Common myeloid progenitor, CD34-positive (primary cell): ENCODE results near the gene CFAP61.

Experiments used
- CTCF ChIA-PET: fragments of 350-600 bp; sonication (Branson Sonifier 250); formaldehyde crosslinking; loops from one replicate; lab custom pipeline; 2021; ENCODE audit warnings: antibody characterized with exemption; lab: Charles Lee
- POLR2A ChIA-PET: fragments of 350-600 bp; sonication (Branson Sonifier 250); formaldehyde crosslinking; loops from one replicate; lab custom pipeline; 2021; ENCODE audit warnings: antibody characterized with exemption; lab: Charles Lee
- DNase-seq, 3 donors: peaks; one replicate each; pipeline versions ENCODE4 v3.0.0 to v3.0.0-alpha.2; 2013
- H3K27ac ChIP-seq, 2 experiments: 1 replicate in 1 of 2; 2 replicates in 1 of 2; pipeline ENCODE4 v1.7.0; 2013; ENCODE audit warnings: inconsistent platforms in 2 of 2, low read length in 2 of 2, mild to moderate bottlenecking in 2 of 2, low read depth in 1 of 2, moderate library complexity in 1 of 2; ENCODE audit not compliant: severe bottlenecking in 2 of 2, insufficient read depth in 1 of 2, poor library complexity in 1 of 2
- H3K27me3 ChIP-seq, 5 experiments: replicated peaks in 2 of 5; 1 replicate in 3 of 5; 2 replicates in 2 of 5; pipeline versions ENCODE4 v1.6.1 to v1.7.0; 2013; ENCODE audit warnings: low read length in 4 of 5, mild to moderate bottlenecking in 2 of 5, moderate library complexity in 2 of 5, inconsistent platforms in 1 of 5; ENCODE audit not compliant: insufficient read depth in 5 of 5, control insufficient read depth in 4 of 5
- H3K36me3 ChIP-seq, 4 experiments: 1 replicate in 2 of 4; 2 replicates in 2 of 4; pipeline versions ENCODE4 v1.6.1 to v1.7.0; 2013; ENCODE audit warnings: low read length in 3 of 4, control low read depth in 1 of 4, mild to moderate bottlenecking in 1 of 4; ENCODE audit not compliant: control insufficient read depth in 4 of 4, insufficient read depth in 4 of 4
- H3K4me1 ChIP-seq, 4 experiments: 1 replicate in 3 of 4; 2 replicates in 1 of 4; pipeline versions ENCODE4 v1.6.1 to v1.7.1; 2013; ENCODE audit warnings: low read length in 3 of 4, mild to moderate bottlenecking in 3 of 4, control low read depth in 1 of 4, inconsistent platforms in 1 of 4, moderate library complexity in 1 of 4; ENCODE audit not compliant: control insufficient read depth in 4 of 4, insufficient read depth in 4 of 4; ENCODE audit errors: control extremely low read depth in 1 of 4
- H3K4me3 ChIP-seq, 7 experiments: 1 replicate in 4 of 7; 2 replicates in 3 of 7; pipeline versions ENCODE4 v1.5.1 to v1.7.0; 2013; ENCODE audit warnings: mild to moderate bottlenecking in 7 of 7, low read length in 6 of 7, moderate library complexity in 6 of 7, inconsistent platforms in 2 of 7, low read depth in 2 of 7, control low read depth in 1 of 7; ENCODE audit not compliant: insufficient read depth in 4 of 7, control insufficient read depth in 1 of 7; ENCODE audit errors: extremely low read depth in 1 of 7
- H3K9me3 ChIP-seq, 5 experiments: 1 replicate in 4 of 5; 2 replicates in 1 of 5; pipeline versions ENCODE4 v1.6.1 to v1.7.1; 2013; ENCODE audit warnings: low read length in 4 of 5, mild to moderate bottlenecking in 2 of 5, inconsistent platforms in 1 of 5, low read depth in 1 of 5, moderate library complexity in 1 of 5; ENCODE audit not compliant: control insufficient read depth in 4 of 5, insufficient read depth in 2 of 5; ENCODE audit errors: control extremely low read depth in 1 of 5
- WGBS: methylation state at CpG from one replicate; pipeline ENCODE4 v1.1.5; 2013; ENCODE audit not compliant: insufficient coverage; 5-methylcytosine and 5-hydroxymethylcytosine counted together

Gene CFAP61

GRCh38 chr20:20391766-20392165 is 339.4 kb downstream of the CFAP61 start:
- ChIA-PET CTCF (no interaction called here), POLR2A (no interaction called here)
- no peak for DNase-seq
- Histone ChIP-seq H3K36me3 (peaks cover 0 to 49% (median 24%) of the 10 kb centered on the region in 4 experiments), H3K4me3 (no peak overlapping the region), H3K27me3 (no peaks in the 10 kb centered on the region), H3K4me1 (peaks cover 3 to 20% (median 17%) of the 10 kb centered on the region in 4 experiments), H3K9me3 (no peaks in the 10 kb centered on the region), H3K27ac (no peak overlapping the region)
- WGBS = 98% methylated on average over 13 of the region's 13 CpGs

- peak; percentile 14 to 81 (median 77) for DNase-seq
- peaks cover 3 to 20% (median 17%) of the 10 kb centered on the region in 4 experiments for H3K4me1 ChIP-seq
- ChIA-PET CTCF (no interaction called here), POLR2A (interaction anchor here (0.7 kb wide), 1 partner anchor 14 kb away, joined by 3 read pairs; no protein-coding TSS in a partner anchor)
- H3K4me3 ChIP-seq = peak overlapping the region in 2 of 7 experiments; percentile 11 to 14
- no peaks in the 10 kb centered on the region for H3K9me3 ChIP-seq
- 48% methylated on average over 14 of the region's 20 CpGs for WGBS
- H3K27me3 ChIP-seq = no peaks in the 10 kb centered on the region
- H3K27ac ChIP-seq = no peak overlapping the region
- H3K36me3 ChIP-seq = peaks cover 0 to 63% (median 28%) of the 10 kb centered on the region in 4 experiments
Measured at GRCh38 chr20:20393207-20394120, 341.1 kb downstream of the CFAP61 start.

GRCh38 chr20:20395087-20395486 is 342.8 kb downstream of the CFAP61 start:
- DNase-seq = no peak
- H3K27me3 ChIP-seq = no peaks in the 10 kb centered on the region
- H3K9me3 ChIP-seq = no peaks in the 10 kb centered on the region
- ChIA-PET POLR2A (no interaction called here), CTCF (no interaction called here)
- WGBS = over 99% methylated on average over 12 of the region's 12 CpGs
- H3K4me1 ChIP-seq = peaks cover 3 to 20% (median 17%) of the 10 kb centered on the region in 4 experiments
- no peak overlapping the region for H3K27ac ChIP-seq
- no peak overlapping the region for H3K4me3 ChIP-seq
- peaks cover 2 to 69% (median 33%) of the 10 kb centered on the region in 4 experiments for H3K36me3 ChIP-seq

GRCh38 chr20:20395903-20396568 is 343.7 kb downstream of the CFAP61 start:
- WGBS = 97% methylated on average over 28 of the region's 29 CpGs
- no peak for DNase-seq
- Histone ChIP-seq H3K27ac (no peak overlapping the region), H3K4me3 (no peak overlapping the region), H3K9me3 (no peaks in the 10 kb centered on the region), H3K4me1 (peaks cover 3 to 20% (median 17%) of the 10 kb centered on the region in 4 experiments), H3K27me3 (no peaks in the 10 kb centered on the region), H3K36me3 (peaks cover 2 to 63% (median 30%) of the 10 kb centered on the region in 4 experiments)
- POLR2A ChIA-PET = no interaction called here
- CTCF ChIA-PET = no interaction called here

- no peak overlapping the region for H3K27ac ChIP-seq
- no peak overlapping the region for H3K4me3 ChIP-seq
- POLR2A ChIA-PET = no interaction called here
- H3K36me3 ChIP-seq = peaks cover 2 to 57% (median 23%) of the 10 kb centered on the region in 4 experiments
- no peaks in the 10 kb centered on the region for H3K27me3 ChIP-seq
- WGBS = 96% methylated on average over 3 of the region's 3 CpGs
- CTCF ChIA-PET = no interaction called here
- H3K9me3 ChIP-seq = no peaks in the 10 kb centered on the region
- H3K4me1 ChIP-seq = peaks cover 3 to 20% (median 17%) of the 10 kb centered on the region in 4 experiments
- no peak for DNase-seq
Measured at GRCh38 chr20:20396794-20397193, 344.5 kb downstream of the CFAP61 start.

- POLR2A ChIA-PET = no interaction called here
- peaks cover 5 to 58% (median 25%) of the 10 kb centered on the region in 4 experiments for H3K36me3 ChIP-seq
Measured at GRCh38 chr20:20398123-20398522, 345.8 kb downstream of the CFAP61 start.

More at GRCh38 chr20:20398123-20398522, 345.8 kb downstream of the CFAP61 start:
- H3K9me3 ChIP-seq = no peaks in the 10 kb centered on the region
- H3K27me3 ChIP-seq = no peaks in the 10 kb centered on the region
- H3K4me1 ChIP-seq = peaks cover 3 to 14% (median 10%) of the 10 kb centered on the region in 4 experiments
- no peak overlapping the region for H3K4me3 ChIP-seq
- 100% methylated on average over 5 of the region's 7 CpGs for WGBS
- CTCF ChIA-PET = no interaction called here
- no peak overlapping the region for H3K27ac ChIP-seq
- no peak for DNase-seq
